Small intestine (tissue), 7 donors: ENCODE data around the gene MMP14. TPM values are rescaled to one million over a fixed set of nuclear protein-coding genes. Genes with fewer than 3 reads are reported as not detected.

Experiments used
- DNase-seq, 2 donors: peaks; one replicate each; pipeline versions ENCODE4 v3.0.0 to v3.0.0-alpha.2; 2013
- FAIRE-seq: peaks from 2 replicates; lab custom pipeline; 2012; peaks lifted over from hg19 to GRCh38; lab: Jason Lieb, UNC
- H3K27ac ChIP-seq, 3 donors: one replicate each; pipeline ENCODE4 v1.5.1; 2013; ENCODE audit warnings: low read length in 2 of 3, mild to moderate bottlenecking in 2 of 3, control low read depth in 1 of 3, inconsistent platforms in 1 of 3, low read depth in 1 of 3, moderate library complexity in 1 of 3
- H3K27me3 ChIP-seq, 3 donors: one replicate each; pipeline ENCODE4 v1.6.1; 2013; ENCODE audit warnings: low read length in 3 of 3, inconsistent platforms in 1 of 3; ENCODE audit not compliant: control insufficient read depth in 3 of 3, insufficient read depth in 3 of 3
- H3K36me3 ChIP-seq, 3 donors: one replicate each; pipeline ENCODE4 v1.6.1; 2013; ENCODE audit warnings: low read length in 3 of 3, inconsistent platforms in 1 of 3, low read depth in 1 of 3, mild to moderate bottlenecking in 1 of 3, moderate library complexity in 1 of 3; ENCODE audit not compliant: control insufficient read depth in 3 of 3, insufficient read depth in 2 of 3
- H3K4me1 ChIP-seq, 3 donors: one replicate each; pipeline ENCODE4 v1.6.1; 2013; ENCODE audit warnings: low read length in 2 of 3, inconsistent platforms in 1 of 3, low read depth in 1 of 3, mild to moderate bottlenecking in 1 of 3, moderate library complexity in 1 of 3; ENCODE audit not compliant: control insufficient read depth in 3 of 3, insufficient read depth in 2 of 3
- H3K4me3 ChIP-seq, 3 donors: one replicate each; pipeline ENCODE4 v1.5.1; 2013; ENCODE audit warnings: low read length in 3 of 3, control low read depth in 1 of 3, inconsistent platforms in 1 of 3, low read depth in 1 of 3, mild to moderate bottlenecking in 1 of 3, moderate library complexity in 1 of 3
- H3K9me3 ChIP-seq, 2 donors: one replicate each; pipeline ENCODE4 v1.6.1; 2013; ENCODE audit warnings: low read depth in 1 of 2, low read length in 1 of 2; ENCODE audit not compliant: control insufficient read depth in 2 of 2, insufficient read depth in 1 of 2
- WGBS, 3 donors: extraction: QIAGEN DNeasy Blood & Tissue Kit; methylation state at CpG; one replicate each; pipeline ENCODE4 v1.1.7; 2013; 5-methylcytosine and 5-hydroxymethylcytosine counted together
- polyA plus RNA-seq, 4 donors: library from polyadenylated mRNA; stranded (reverse) in 3 of 4; unstranded in 1 of 4; fragments of 200-250 nt in 3 of 4; fragments of 120-200 nt in 1 of 4; gene quantifications; one replicate each; pipeline versions ENCODE4 v1.2.1 to v1.2.3, GENCODE V29; 2013
- donor health status: healthy with polysubstance abuse.
- donor health status: control.
- donor health status: control.
- donor health status: Bipolar disorder and iron deficiency.
- donor health status: healthy.

Gene MMP14
- polyA plus RNA-seq, 4 donors, result 6.9 to 105 (median 58.2) TPM

DNA sequence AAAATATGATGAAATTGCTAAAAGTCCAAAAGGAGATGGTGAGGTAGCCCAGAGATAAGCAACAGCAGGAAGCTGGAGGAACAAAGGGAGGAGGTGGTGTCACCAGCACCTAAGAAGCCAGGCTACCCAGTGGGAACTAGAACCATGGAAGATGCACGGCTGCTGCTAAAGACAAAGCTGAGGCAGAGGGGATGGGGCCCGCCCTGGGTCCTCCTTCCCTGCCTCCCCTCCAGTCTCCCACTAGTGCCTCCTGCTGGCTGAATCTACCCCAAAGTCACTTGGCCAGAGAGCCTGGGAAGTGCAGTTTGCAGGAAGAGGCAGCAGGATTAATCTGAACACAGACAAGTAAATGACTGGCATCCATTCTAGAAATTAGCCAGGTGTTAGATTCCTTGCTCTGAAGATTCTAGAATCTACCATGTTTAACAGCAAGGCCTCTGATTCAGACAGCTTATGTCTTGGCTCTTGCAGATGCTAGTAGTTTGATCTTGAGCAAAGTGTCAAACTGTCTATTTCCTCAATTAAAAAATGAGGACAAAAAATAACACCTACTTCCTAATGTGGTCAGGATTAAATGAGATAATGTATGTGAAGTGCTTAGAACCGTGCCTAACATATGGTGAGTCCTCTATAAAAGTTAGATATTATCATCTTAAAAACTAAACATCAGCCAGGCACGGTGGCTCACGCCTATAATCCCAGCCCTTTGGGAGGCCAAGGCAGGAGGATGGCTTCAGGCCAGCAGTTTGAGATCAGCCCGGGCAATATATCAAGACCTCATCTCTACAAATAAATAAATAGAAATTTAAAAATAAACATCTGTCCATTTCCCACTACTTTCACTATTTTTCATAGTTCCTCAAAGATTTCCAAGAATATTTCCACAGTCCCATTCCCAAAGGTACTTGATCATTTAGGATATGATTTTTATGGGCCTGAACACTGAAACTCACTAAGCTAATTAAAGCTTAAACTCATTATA lies 29.3 kb downstream of the MMP14 start:
- DNase-seq (peak in 1 of 2 donors; percentile 24), FAIRE-seq (no peak)
- Histone ChIP-seq H3K9me3 (no peaks in the 10 kb centered on the region), H3K4me3 (no peak overlapping the region), H3K4me1 (peaks cover 0 to 5% (median 3%) of the 10 kb centered on the region in 3 donors), H3K27me3 (no peaks in the 10 kb centered on the region), H3K27ac (no peak overlapping the region), H3K36me3 (no peaks in the 10 kb centered on the region)
- WGBS, 3 donors, result 50 to 52% (median 52%) methylated on average over 6 of the region's 6 CpGs

- 96 to 98% (median 98%) methylated on average over 5 of the region's 5 CpGs for WGBS, 3 donors
- DNase-seq, result no peak
Observed at GRCh38 chr14:22866874-22867273, 30.5 kb downstream of the MMP14 start.

DNA sequence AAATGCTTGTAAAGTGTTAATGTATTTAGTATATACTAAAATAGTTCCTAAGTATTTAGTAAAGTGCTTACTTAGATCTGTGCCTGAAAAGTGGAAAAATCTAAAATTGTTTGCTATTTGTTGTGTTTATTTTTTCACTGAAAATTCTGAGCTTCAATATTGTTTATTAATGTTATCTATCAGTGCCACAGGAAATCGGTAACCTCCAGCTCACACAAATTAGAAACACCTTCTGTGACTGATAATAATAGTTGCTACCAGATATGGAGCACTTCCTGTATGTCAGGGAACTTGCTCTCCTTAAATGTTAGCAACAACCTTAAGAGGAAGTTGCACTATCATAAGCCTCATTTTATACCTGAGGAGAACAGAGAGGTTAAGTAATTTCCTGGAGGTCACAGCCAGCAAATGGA lies 34.4 kb downstream of the MMP14 start:
- peak overlapping the region in 2 of 3 donors; percentile 72 to 95 for H3K4me3 ChIP-seq
- H3K36me3 ChIP-seq, result peaks cover 6 to 28% (median 15%) of the 10 kb centered on the region in 3 donors
- DNase-seq, result no peak
- no peak for FAIRE-seq
- no peaks in the 10 kb centered on the region for H3K9me3 ChIP-seq
- H3K4me1 ChIP-seq, result peaks cover 0 to 10% (median 2%) of the 10 kb centered on the region in 3 donors
- no peaks in the 10 kb centered on the region for H3K27me3 ChIP-seq
- WGBS, 3 donors, result 0 to 4% (median 0%) methylated on average over 1 of the region's 1 CpG
- H3K27ac ChIP-seq, result peak overlapping the region; percentile 90 to 99 (median 97)

More at GRCh38 chr14:22866874-22867273, 30.5 kb downstream of the MMP14 start:
- peaks cover 0 to 5% (median 5%) of the 10 kb centered on the region in 3 donors for H3K4me1 ChIP-seq
- no peak for FAIRE-seq
- H3K4me3 ChIP-seq, result no peak overlapping the region
- H3K27me3 ChIP-seq, result no peaks in the 10 kb centered on the region
- H3K36me3 ChIP-seq, result no peaks in the 10 kb centered on the region
- H3K27ac ChIP-seq, result no peak overlapping the region
- H3K9me3 ChIP-seq, result no peaks in the 10 kb centered on the region

DNA sequence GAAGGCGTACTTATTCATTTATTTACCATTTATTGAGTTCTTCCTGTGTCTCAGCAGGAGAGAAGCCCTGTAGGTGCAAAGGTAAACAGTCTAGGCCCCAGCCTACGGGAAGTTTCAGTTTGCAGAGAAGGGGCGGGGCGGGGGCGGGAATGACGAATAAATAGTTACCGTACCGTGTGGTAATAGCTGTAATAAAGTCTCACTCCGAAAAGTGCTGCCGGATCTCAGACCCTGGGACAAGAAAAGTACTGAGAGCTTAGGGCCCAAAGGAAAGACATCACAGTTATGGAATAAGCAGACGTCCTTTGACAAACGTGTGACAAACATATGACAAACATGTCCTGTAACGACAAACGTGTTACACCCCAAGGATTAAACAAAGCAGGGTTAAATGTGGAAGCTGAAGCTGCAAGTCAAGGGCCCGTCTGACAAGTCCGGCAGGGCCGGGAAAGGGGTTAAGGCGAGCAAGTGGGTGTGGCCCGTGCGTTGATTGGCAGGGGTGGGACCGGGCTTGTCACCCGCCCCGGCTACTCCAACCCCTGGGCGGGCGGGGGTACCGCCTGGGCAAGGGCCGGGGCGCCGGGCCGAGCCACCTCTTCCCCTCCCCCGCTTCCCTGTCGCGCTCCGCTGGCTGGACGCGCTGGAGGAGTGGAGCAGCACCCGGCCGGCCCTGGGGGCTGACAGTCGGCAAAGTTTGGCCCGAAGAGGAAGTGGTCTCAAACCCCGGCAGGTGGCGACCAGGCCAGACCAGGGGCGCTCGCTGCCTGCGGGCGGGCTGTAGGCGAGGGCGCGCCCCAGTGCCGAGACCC lies 35.0 kb downstream of the MMP14 start, which contains the start of gene LRP10:
Gene LRP10, plus strand, starts transcription at position 517 of the 809 bp plus-strand sequence. CDS start 564 bp downstream, outside the sequence.
- H3K4me1 ChIP-seq, result peaks cover 0 to 13% (median 2%) of the 10 kb centered on the region in 3 donors
- H3K27ac ChIP-seq, result peak within 1 kb of the TSS; percentile 90 to 99 (median 97)
- peaks cover 6 to 34% (median 21%) of the 10 kb centered on the region in 3 donors for H3K36me3 ChIP-seq
- H3K4me3 ChIP-seq, result peak within 1 kb of the TSS; percentile 72 to 95 (median 92)
- DNase-seq, result peak; percentile 96
- H3K9me3 ChIP-seq, result no peaks in the 10 kb centered on the region
- no peak for FAIRE-seq
- H3K27me3 ChIP-seq, result no peaks in the 10 kb centered on the region
- 0% methylated on average over 31 to 50 of the region's 50 CpGs for WGBS, 3 donors

- Histone ChIP-seq H3K27ac (peak overlapping the region; percentile 90 to 99 (median 97)), H3K9me3 (no peaks in the 10 kb centered on the region), H3K4me1 (peaks cover 0 to 19% (median 0%) of the 10 kb centered on the region in 3 donors), H3K27me3 (no peaks in the 10 kb centered on the region), H3K4me3 (peak overlapping the region; percentile 72 to 95 (median 92)), H3K36me3 (peaks cover 6 to 42% (median 28%) of the 10 kb centered on the region in 3 donors)
- WGBS, 3 donors, result 0 to 1% (median 0%) methylated on average over 26 to 45 of the region's 45 CpGs
- no peak for FAIRE-seq
- peak; percentile 88 to 94 for DNase-seq
Observed at GRCh38 chr14:22872033-22872832, 35.8 kb downstream of the MMP14 start.

- Histone ChIP-seq H3K4me1 (peaks cover 0 to 19% (median 0%) of the 10 kb centered on the region in 3 donors), H3K27ac (peak overlapping the region in 2 of 3 donors; percentile 90 to 97), H3K4me3 (peak overlapping the region; percentile 72 to 95 (median 92)), H3K36me3 (peaks cover 9 to 49% (median 32%) of the 10 kb centered on the region in 3 donors), H3K27me3 (no peaks in the 10 kb centered on the region), H3K9me3 (no peaks in the 10 kb centered on the region)
- no peak for DNase-seq
- WGBS, 3 donors, result 28 to 43% (median 33%) methylated on average over 10 of the region's 10 CpGs
- FAIRE-seq, result no peak
Observed at GRCh38 chr14:22872833-22873520, 36.6 kb downstream of the MMP14 start.

GRCh38 chr14:22875003-22875747 lies 38.8 kb downstream of the MMP14 start:
- FAIRE-seq, result no peak
- 95 to 96% (median 96%) methylated on average over 15 of the region's 15 CpGs for WGBS, 3 donors

More at GRCh38 chr14:22875003-22875747, 38.8 kb downstream of the MMP14 start:
- H3K36me3 ChIP-seq, result peaks cover 14 to 62% (median 35%) of the 10 kb centered on the region in 3 donors
- no peak for DNase-seq
- H3K4me3 ChIP-seq, result no peak overlapping the region
- no peaks in the 10 kb centered on the region for H3K27me3 ChIP-seq
- peaks cover 0 to 19% (median 0%) of the 10 kb centered on the region in 3 donors for H3K4me1 ChIP-seq
- no peak overlapping the region for H3K27ac ChIP-seq
- H3K9me3 ChIP-seq, result no peaks in the 10 kb centered on the region
